ENCODE results near the gene OPN3.

Gene OPN3

DNA sequence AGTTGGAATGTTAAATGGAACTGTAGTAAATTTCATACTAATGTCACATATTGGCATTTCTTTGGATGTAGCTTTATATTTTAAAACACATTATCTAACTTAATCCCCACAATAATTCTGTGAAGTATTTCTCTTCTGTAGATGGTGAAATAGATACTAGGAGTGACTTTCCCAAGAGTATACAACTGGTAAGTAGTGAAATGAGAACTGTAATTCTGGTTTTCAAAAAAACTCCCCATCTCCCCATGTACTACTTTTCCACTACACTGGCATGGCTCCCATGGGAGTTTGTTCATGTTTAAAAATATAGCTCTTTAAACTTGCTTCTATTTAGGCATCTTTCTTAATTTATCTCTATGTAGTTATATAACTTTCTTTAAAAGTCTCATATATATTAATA is 10.2 kb downstream of the OPN3 start:
- in situ Hi-C loops (cut with MboI; ENCODE audit: low pct_unique_long_range_greater_than_20kb, low sequenced_read_pairs) = no loop called here
- DNase-seq = no peak

DNA sequence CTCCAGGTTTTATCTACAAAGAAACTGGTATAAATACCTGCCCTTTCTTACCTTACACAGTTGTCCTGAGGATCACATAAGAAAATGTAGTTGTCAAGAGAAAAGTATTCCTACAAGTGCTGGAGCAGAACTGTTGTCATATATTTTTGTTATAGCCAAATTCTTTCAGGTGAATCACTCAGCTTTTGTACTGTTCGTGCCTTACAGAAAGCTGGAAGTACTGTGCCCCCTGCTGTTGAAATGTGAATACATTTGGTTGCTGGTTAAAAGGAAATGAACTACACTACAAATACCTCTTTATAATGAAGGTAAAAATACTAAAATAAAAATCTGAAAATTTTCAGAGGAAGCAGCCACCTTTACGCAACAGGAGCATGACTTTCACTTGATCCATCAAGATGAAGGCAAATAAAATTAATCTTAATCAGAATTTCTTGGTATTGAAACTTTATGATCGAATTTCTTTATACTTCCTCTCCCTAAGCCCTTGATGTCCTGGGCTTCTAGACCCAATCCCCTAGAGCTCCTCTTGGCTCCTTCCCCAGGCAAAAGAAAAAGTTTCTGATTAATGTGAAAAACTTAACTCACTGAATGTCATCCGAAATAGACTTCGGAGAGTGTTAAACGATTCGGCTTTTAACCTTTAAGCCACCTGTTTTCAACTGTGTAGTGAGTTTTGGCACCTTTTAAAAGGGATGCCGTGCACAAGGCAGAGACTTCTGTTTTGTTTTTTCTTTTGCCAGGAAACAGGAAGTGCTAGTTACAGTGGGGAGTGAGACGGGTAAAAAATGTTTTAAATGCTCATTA is 12.5 kb downstream of the OPN3 start:
- in situ Hi-C loops (cut with MboI; ENCODE audit: low pct_unique_long_range_greater_than_20kb, low sequenced_read_pairs) = no loop called here
- DNase-seq = peak; percentile 75

- in situ Hi-C loops (cut with MboI; ENCODE audit: low pct_unique_long_range_greater_than_20kb, low sequenced_read_pairs) = no loop called here
- no peak for DNase-seq
These were observed 15.2 kb downstream of the OPN3 start for GRCh38 chr1:241624935-241625334.

DNA sequence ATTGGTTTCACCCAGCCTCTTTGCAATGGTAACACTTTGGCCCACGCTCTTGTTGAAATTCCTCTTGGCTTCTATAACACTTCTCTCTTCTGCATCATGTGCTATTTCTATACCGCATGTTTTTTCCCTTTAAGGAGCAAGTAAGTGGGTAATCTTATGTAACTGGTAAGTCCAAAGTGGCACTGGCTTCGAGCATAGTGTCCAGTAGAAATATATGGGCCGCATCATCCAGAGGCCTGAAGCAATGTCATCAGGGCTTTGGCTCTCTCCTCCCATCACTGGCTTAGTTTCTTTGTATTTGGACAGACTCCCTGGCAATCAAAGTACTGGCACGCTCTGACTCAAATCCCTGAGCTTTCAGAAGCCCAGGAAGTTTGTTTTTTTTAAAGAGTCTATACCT is 17.5 kb downstream of the OPN3 start:
- DNase-seq = no peak
- in situ Hi-C loops (cut with MboI; ENCODE audit: low pct_unique_long_range_greater_than_20kb, low sequenced_read_pairs) = no loop called here

GRCh38 chr1:241617426-241617825 is 22.7 kb downstream of the OPN3 start:
- in situ Hi-C loops (cut with MboI; ENCODE audit: low pct_unique_long_range_greater_than_20kb, low sequenced_read_pairs) = no loop called here
- DNase-seq = no peak

DNA sequence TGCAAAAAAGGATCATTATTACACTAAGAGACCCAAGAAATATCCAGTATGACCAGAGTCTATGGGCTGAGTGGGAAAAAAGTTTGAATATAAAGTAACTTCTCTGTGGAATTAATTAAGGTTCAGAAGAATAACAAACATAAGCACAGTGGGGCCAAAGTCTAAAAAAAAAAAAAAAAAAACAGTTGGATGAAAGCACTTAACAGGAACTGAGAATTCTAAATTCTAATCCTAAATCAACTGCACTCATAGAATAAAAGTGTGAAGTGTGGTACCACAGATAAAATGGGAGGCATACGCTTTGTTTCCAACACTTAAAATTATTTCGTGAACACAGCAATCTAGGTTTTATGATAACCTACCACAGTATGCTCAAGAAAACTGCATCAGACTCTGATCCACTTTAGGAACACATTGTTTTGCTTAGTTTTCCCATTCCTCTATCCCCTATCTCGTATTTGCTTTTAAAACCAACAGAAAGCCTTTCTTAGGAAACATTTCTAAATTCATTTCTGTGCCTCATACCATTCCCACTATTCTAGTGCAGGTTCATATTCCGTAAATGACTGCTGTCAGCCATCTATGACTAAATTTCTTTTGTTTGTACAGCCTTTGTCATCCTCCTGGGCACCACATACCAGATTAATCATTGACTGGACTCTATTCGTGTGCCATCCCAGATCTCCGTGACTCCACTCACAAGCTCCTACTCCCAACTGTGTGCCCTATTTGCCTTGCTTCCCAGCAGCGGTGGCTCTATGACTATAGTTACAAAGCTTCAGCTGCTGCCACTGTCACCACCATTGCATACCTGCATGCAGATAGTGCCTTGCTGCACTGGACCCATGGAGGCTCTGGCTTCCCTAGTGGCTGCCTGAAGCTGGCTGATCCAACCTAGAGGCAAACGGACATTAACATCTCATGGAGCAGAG is 24.9 kb downstream of the OPN3 start:
- DNase-seq = no peak
- in situ Hi-C loops (cut with MboI; ENCODE audit: low pct_unique_long_range_greater_than_20kb, low sequenced_read_pairs) = no loop called here

DNA sequence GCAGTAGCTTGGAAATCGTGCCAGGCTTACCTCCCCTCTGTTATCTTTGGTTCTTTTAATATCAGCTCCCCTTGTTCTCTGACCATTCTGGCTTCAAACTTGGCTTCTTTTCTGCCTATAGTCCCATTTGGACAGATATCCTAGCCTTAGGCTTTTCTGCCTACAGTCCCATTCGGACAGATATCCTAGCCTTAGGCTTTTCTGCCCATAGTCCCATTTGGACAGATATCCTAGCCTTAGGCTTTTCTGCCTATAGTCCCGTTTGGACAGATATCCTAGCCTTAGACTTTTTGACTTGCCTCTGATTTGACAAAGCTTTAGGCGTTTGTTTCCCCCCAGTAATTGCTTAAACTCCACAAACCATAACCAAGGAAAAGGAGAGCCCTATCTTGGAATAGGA is 25.6 kb downstream of the OPN3 start:
- in situ Hi-C loops (cut with MboI; ENCODE audit: low pct_unique_long_range_greater_than_20kb, low sequenced_read_pairs) = no loop called here
- no peak for DNase-seq

GRCh38 chr1:241614144-241614543 is 26.0 kb downstream of the OPN3 start:
- in situ Hi-C loops (cut with MboI; ENCODE audit: low pct_unique_long_range_greater_than_20kb, low sequenced_read_pairs) = no loop called here
- DNase-seq = no peak

GRCh38 chr1:241612533-241613477 is 27.4 kb downstream of the OPN3 start:
- no peak for DNase-seq
- in situ Hi-C loops (cut with MboI; ENCODE audit: low pct_unique_long_range_greater_than_20kb, low sequenced_read_pairs) = no loop called here

DNA sequence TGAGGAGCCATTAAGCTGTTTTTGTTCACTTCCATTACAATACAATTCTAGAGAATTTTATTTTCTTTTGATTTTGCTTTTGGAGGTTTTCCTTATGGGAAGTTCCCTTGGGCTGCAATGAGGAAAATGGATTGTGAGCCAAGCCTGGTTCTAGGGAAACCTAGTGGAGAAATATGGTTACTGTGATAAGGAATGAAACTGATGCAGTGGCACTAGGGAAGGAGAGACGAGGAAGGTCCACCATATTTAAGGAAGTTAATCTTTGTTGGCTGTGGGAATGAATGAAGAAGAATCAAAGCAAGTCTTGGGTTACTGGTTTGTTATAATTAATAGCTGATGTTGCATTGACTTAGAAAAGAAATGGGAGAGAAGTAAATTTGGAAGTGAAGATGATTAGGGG is 28.4 kb downstream of the OPN3 start:
- in situ Hi-C loops (cut with MboI; ENCODE audit: low pct_unique_long_range_greater_than_20kb, low sequenced_read_pairs) = no loop called here

DNA sequence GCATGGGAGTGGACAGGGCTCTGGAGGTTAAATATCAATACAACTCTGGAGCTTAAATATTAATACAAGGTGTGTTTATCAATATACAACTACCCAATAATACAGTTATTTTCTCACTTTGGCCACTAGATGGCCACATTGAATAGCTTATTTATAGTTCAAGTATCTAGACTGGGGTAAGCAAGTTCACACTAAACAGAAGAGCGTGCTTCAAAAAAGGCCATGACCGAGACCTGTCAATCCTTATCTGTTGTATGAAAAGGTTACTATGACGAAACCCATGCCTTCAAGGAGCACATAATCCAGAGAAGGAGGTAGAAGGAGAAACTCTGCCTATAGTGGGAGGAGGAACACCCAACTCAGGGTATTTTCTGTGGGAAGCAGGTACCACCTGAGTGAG is 29.1 kb downstream of the OPN3 start:
- DNase-seq = peak; percentile 63
- in situ Hi-C loops (cut with MboI; ENCODE audit: low pct_unique_long_range_greater_than_20kb, low sequenced_read_pairs) = no loop called here

More for the DNA sequence above, 28.4 kb downstream of the OPN3 start:
- no peak for DNase-seq

DNA sequence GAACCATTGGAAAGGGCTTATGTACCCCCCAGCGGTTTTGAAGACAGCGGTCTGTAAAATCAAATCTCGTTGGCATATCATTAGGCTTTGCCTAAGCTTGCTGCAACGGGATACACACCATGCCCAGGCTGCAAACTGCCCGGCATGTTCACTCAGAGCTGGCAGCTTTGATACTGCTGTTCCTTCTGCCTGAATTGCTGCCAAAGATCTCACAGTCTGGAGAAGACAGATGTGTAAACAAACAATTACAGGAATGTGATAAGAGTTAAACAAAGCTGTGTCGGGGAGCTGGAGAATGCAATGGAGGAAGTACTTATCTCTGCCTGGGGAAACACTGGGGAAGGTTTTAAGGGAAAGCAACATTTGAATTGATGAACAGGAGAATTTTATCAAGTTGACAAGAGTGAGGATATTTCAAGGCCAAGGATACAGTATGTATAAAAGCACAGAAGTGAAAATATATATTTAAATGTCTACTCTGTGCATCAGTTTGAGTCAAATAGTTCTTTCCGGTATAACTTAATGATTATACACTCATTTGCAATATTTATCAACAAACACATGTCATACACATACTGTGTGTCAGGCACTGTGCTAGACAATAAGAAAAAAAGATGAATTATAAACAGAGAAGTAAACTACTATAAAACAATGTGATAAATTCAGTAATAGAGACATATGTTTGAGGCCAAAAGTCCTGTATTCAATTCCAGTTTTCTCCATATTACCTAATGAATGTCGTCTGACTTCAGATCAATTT is 29.9 kb downstream of the OPN3 start:
- DNase-seq = no peak
- in situ Hi-C loops (cut with MboI; ENCODE audit: low pct_unique_long_range_greater_than_20kb, low sequenced_read_pairs) = no loop called here

DNA sequence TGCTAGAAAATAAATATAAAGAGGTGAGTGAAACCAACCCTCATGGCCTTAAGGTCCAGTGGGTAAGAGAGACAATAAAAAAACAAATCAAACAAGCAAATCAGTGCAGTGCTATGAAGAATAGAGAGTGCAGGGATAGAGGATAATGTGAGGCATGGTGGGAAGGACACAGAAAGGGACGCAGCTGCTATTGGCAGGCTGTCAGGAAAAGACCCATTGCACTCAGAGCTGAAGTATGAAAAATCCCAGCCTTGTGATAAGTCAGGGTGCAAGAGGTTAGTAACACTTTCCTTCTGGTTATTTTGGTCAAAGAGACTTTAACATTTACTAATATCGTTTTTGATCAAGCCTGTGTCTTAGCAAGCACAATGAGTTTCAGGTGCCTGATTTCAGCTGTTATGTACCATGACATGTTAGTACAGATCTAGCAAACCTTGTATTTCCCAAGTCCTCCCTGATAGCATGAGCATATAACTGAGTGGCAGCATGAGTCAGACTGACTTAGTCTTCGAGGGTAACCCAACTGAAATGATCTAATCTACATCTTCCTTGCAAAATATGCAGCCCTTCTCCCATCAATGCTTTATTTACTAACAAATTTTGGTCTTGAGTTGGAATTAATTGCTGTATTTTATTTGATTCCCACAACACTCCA is 31.7 kb downstream of the OPN3 start:
- in situ Hi-C loops (cut with MboI; ENCODE audit: low pct_unique_long_range_greater_than_20kb, low sequenced_read_pairs) = no loop called here

DNA sequence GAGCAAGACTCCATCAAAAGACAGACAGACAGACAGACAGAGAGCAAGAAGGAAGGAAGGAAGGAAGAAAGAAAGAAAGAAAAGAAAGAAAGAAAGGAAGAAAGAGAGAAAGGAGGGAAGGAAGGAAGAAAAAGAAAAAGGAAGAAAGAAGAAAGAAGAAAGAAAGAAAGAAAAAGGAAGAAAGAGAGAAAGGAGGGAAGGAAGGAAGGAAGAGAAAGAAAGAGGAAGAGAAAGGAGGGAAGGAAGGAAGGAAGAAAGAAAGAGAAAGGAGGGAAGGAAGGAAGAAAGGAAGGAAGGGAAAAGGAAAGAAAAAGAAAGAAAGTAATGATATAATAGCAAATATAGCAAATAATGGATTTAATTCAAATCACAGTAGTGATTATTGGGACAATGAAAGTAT is 32.7 kb downstream of the OPN3 start:
- in situ Hi-C loops (cut with MboI; ENCODE audit: low pct_unique_long_range_greater_than_20kb, low sequenced_read_pairs) = no loop called here
- no peak for DNase-seq

More for the DNA sequence above, 31.7 kb downstream of the OPN3 start:
- no peak for DNase-seq

GRCh38 chr1:241606544-241606943 is 33.6 kb downstream of the OPN3 start:
- in situ Hi-C loops (cut with MboI; ENCODE audit: low pct_unique_long_range_greater_than_20kb, low sequenced_read_pairs) = no loop called here
- DNase-seq = no peak

DNA sequence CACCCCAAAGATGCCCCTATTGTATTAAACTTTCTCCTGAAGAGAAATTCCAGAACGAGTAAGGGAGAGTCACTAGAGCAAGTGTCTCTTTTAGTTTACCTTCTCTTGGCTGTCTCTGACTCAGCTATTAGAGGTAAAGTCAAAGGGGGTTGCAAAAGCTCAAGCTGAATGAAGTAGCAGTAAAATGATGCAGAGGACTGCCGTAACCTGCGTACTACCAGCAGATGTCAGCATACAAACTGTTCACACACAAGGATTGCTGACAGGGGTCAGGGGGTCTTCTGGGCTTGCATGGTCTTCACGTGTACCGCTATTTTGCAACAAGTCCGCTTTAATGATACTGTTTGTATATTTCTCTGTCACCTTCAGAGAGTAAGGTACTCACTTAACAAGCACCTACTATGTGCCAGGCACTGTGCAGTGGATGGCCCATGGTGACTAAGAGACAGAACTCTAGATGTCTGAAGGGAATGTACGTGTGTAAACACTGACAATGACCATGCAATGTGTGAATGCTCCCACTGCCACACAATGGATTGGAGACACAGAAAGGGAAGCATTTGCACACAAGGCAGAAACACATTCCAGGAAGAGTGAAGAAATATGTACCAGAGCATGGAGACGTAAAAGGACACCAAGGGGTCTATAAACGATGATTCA is 34.9 kb downstream of the OPN3 start:
- in situ Hi-C loops (cut with MboI; ENCODE audit: low pct_unique_long_range_greater_than_20kb, low sequenced_read_pairs) = no loop called here
- peak; percentile 21 for DNase-seq

DNA sequence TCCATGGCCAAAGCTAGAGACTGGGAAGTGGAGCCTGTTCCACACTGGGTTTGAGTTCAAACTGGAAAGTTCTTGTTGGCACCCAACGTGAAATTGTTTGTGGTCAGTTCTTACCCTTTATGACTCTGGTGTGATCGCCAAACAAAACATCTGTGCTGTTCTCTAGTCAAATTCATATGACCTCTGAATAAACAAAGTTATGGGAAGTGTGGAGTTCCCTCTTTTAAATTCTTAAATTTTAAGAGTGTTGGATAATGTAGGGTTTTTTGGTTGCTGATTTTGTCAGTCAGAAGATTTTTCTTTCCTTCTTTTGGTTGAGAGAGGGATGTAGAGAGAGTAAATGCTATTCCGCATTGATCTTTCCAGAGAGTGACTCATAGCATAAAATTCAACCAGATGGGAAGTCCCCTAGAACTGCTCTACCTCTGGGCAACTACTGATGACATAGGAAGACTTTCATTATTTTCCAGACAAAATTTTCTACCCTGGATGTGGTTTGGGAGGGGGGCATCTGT is 36.4 kb downstream of the OPN3 start:
- no peak for DNase-seq
- in situ Hi-C loops (cut with MboI; ENCODE audit: low pct_unique_long_range_greater_than_20kb, low sequenced_read_pairs) = no loop called here
